ENCODE results near the gene MEPCE. TPM values are rescaled to one million over a fixed set of nuclear protein-coding genes. Genes with fewer than 3 reads are reported as not detected.

The MEPCE gene
- total and polyA plus RNA-seq, 4 donors = 6.7 to 21.8 (median 16.5) TPM

GRCh38 chr7:100402241-100402640 lies 27.4 kb upstream of the MEPCE start:
- DNase-seq (ENCODE audit: low spot score) = no peak
- Histone ChIP-seq H3K9me3 (ENCODE audit: control insufficient read depth in 4 of 4, low read length in 3 of 4) (no peaks in the 10 kb centered on the region), H3K9ac (ENCODE audit: low read depth in 1 of 2, low read length in 2 of 2) (no peak overlapping the region), H3K4me3 (ENCODE audit: low read depth in 1 of 3, low read length in 3 of 3) (no peak overlapping the region), H3K4me1 (ENCODE audit: control insufficient read depth in 4 of 4, insufficient read depth in 4 of 4, low read length in 3 of 4) (no peaks in the 10 kb centered on the region), H3K27me3 (ENCODE audit: control insufficient read depth in 4 of 4, insufficient read depth in 4 of 4, low read length in 3 of 4) (no peaks in the 10 kb centered on the region), H3K36me3 (ENCODE audit: control insufficient read depth in 4 of 4, insufficient read depth in 3 of 4, low read depth in 1 of 4, low read length in 3 of 4) (peaks cover 0 to 7% (median 0%) of the 10 kb centered on the region in 4 donors), H3K27ac (ENCODE audit: low read depth in 1 of 2, low read length in 2 of 2) (no peak overlapping the region)
- WGBS = 94% methylated on average over 2 of the region's 2 CpGs
- TF ChIP-seq YY1 (IDR thresholded peaks at IDR 0.05) (no peak), CTCF (IDR thresholded peaks at IDR 0.05; ENCODE audit: low read depth, low read length, missing input control) (no peak), MAX (IDR thresholded peaks at IDR 0.05) (no peak), RAD21 (IDR thresholded peaks at IDR 0.05) (no peak), REST (IDR thresholded peaks at IDR 0.05) (no peak), SP1 (IDR thresholded peaks at IDR 0.05) (no peak), ATF3 (IDR thresholded peaks at IDR 0.05) (no peak), FOXA2 (IDR thresholded peaks at IDR 0.05) (no peak), NR2F2 (IDR thresholded peaks at IDR 0.05) (no peak), RXRA (IDR thresholded peaks at IDR 0.05) (no peak), HNF4G (IDR thresholded peaks at IDR 0.05) (no peak)

GRCh38 chr7:100406767-100407166 lies 22.9 kb upstream of the MEPCE start:
- H3K36me3 ChIP-seq (ENCODE audit: control insufficient read depth in 4 of 4, insufficient read depth in 3 of 4, low read depth in 1 of 4, low read length in 3 of 4) = no peaks in the 10 kb centered on the region
- H3K27ac ChIP-seq (ENCODE audit: low read depth in 1 of 2, low read length in 2 of 2) = no peak overlapping the region
- H3K27me3 ChIP-seq (ENCODE audit: control insufficient read depth in 4 of 4, insufficient read depth in 4 of 4, low read length in 3 of 4) = no peaks in the 10 kb centered on the region
- H3K4me1 ChIP-seq (ENCODE audit: control insufficient read depth in 4 of 4, insufficient read depth in 4 of 4, low read length in 3 of 4) = no peaks in the 10 kb centered on the region
- 78% methylated on average over 6 of the region's 6 CpGs for WGBS
- H3K4me3 ChIP-seq (ENCODE audit: low read depth in 1 of 3, low read length in 3 of 3) = no peak overlapping the region
- no peak overlapping the region for H3K9ac ChIP-seq (ENCODE audit: low read depth in 1 of 2, low read length in 2 of 2)
- no peak for DNase-seq (ENCODE audit: low spot score)
- no peaks in the 10 kb centered on the region for H3K9me3 ChIP-seq (ENCODE audit: control insufficient read depth in 4 of 4, low read length in 3 of 4)
- no peak for TF ChIP-seq HNF4G (IDR thresholded peaks at IDR 0.05)
- no peak for TF ChIP-seq MAX (IDR thresholded peaks at IDR 0.05)
- no peak for TF ChIP-seq GABPA (IDR thresholded peaks at IDR 0.05 in 1 of 2, conservative IDR thresholded peaks at IDR 0.05 in 1 of 2)
- no peak for TF ChIP-seq CTCF (IDR thresholded peaks at IDR 0.05; ENCODE audit: low read depth, low read length, missing input control)
- no peak for TF ChIP-seq TAF1 (conservative IDR thresholded peaks at IDR 0.05)
- TF ChIP-seq FOXA1 (IDR thresholded peaks at IDR 0.05) = no peak
- no peak for TF ChIP-seq JUND (IDR thresholded peaks at IDR 0.05)
- no peak for TF ChIP-seq SP1 (IDR thresholded peaks at IDR 0.05)
- no peak for TF ChIP-seq NR2F2 (IDR thresholded peaks at IDR 0.05)
- TF ChIP-seq REST (IDR thresholded peaks at IDR 0.05) = no peak
- no peak for TF ChIP-seq RXRA (IDR thresholded peaks at IDR 0.05)
- TF ChIP-seq EGR1 (IDR thresholded peaks at IDR 0.05; ENCODE audit: low read depth in 2 of 2) = no peak
- no peak for TF ChIP-seq ATF3 (IDR thresholded peaks at IDR 0.05)
- no peak for TF ChIP-seq ZBTB33 (IDR thresholded peaks at IDR 0.05)
- TF ChIP-seq YY1 (IDR thresholded peaks at IDR 0.05) = no peak
- TF ChIP-seq RAD21 (IDR thresholded peaks at IDR 0.05) = no peak
